Adrenal gland (tissue), 5 donors: ENCODE measurements around the gene POLR3GL.
"Not testable (repeated sequence)": the region's sequence is repeated elsewhere in the genome, so short reads cannot be mapped to it uniquely, and the experiment has no call there.

Source experiments
- CTCF ChIP-seq, 6 experiments: fragments of 450-650 bp in 4 of 6; fragments of 200-600 bp in 2 of 6; sonication (generic) in 1 of 6; IDR thresholded peaks; 1 replicate in 5 of 6; 2 replicates in 1 of 6; pipeline versions ENCODE4 v1.5.1 to v1.8.0; 2016 to 2021; ENCODE audit warnings: antibody characterized with exemption in 6 of 6, mild to moderate bottlenecking in 2 of 6, moderate library complexity in 1 of 6
- POLR2A ChIP-seq, 2 donors: fragments of 450-650 bp; IDR thresholded peaks; one replicate each; pipeline ENCODE4 v1.6.1; 2017; ENCODE audit warnings: antibody characterized with exemption in 2 of 2, mild to moderate bottlenecking in 2 of 2, moderate library complexity in 1 of 2
- donor health status: DM: no; HTN: no; CAD: no.

GRCh38 chr1:145920297-145920696, 44.2 kb upstream of the POLR3GL start:
- not testable (repeated sequence) for TF ChIP-seq CTCF, POLR2A (IDR thresholded peaks at IDR 0.05)
